ENCODE measurements around the gene PTTG1IP. TPM values are rescaled to one million over a fixed set of nuclear protein-coding genes. Genes with fewer than 3 reads are reported as not detected.

The PTTG1IP gene
- total and polyA plus RNA-seq, 2 of the 13 experiments (the other 11 are each of a cell fraction or from before 2014, with no cell fraction given), result 161 to 700 TPM

- TF ChIP-seq ZNF609 (CRISPR knock-in tag; IDR thresholded peaks at IDR 0.05; ENCODE audit: borderline replicate concordance) (peak; percentile 67), DMAP1 (CRISPR knock-in tag; IDR thresholded peaks at IDR 0.05) (peak; percentile 30; the same call in 1 of the 2 replicates), TEAD2 (CRISPR knock-in tag; IDR thresholded peaks at IDR 0.05) (no peak), HOXA9 (CRISPR knock-in tag; IDR thresholded peaks at IDR 0.05; ENCODE audit: borderline replicate concordance) (no peak), HMG20A (CRISPR knock-in tag; IDR thresholded peaks at IDR 0.05; ENCODE audit: borderline replicate concordance) (peak; percentile 23; the same call in 1 of the 2 replicates), XBP1 (CRISPR knock-in tag; IDR thresholded peaks at IDR 0.05) (no peak), TGIF2 (CRISPR knock-in tag; IDR thresholded peaks at IDR 0.05) (peak; percentile 89; the same call in 1 of the 2 replicates), STAT6 (CRISPR knock-in tag; IDR thresholded peaks at IDR 0.05; ENCODE audit: borderline replicate concordance) (no peak), ARNT2 (CRISPR knock-in tag; IDR thresholded peaks at IDR 0.05; ENCODE audit: low read depth) (0 out of 2 replicates have a peak, but pooled peaks have one; percentile 35), KDM2A (CRISPR knock-in tag; IDR thresholded peaks at IDR 0.05; ENCODE audit: borderline replicate concordance, low read depth) (peak; percentile 51; the same call in 1 of the 2 replicates), ZNF607 (CRISPR knock-in tag; IDR thresholded peaks at IDR 0.05; ENCODE audit: borderline replicate concordance) (0 out of 2 replicates have a peak, but pooled peaks have one; percentile 1), MXD4 (CRISPR knock-in tag; IDR thresholded peaks at IDR 0.05) (no peak), ZNF274 (CRISPR knock-in tag; IDR thresholded peaks at IDR 0.05) (0 out of 2 replicates have a peak, but pooled peaks have one; percentile 11), ZNF30 (CRISPR knock-in tag; IDR thresholded peaks at IDR 0.05) (no peak), ZMYM4 (CRISPR knock-in tag; IDR thresholded peaks at IDR 0.05) (no peak), DDIT3 (CRISPR knock-in tag; IDR thresholded peaks at IDR 0.05) (no peak), CREM (IDR thresholded peaks at IDR 0.05) (peak; percentile 40; the same call in 1 of the 2 replicates), CREM (CRISPR knock-in tag; IDR thresholded peaks at IDR 0.05) (no peak), ZBTB25 (CRISPR knock-in tag; IDR thresholded peaks at IDR 0.05) (0 out of 2 replicates have a peak, but pooled peaks have one; percentile 32), ZKSCAN8 (CRISPR knock-in tag; IDR thresholded peaks at IDR 0.05; ENCODE audit: borderline replicate concordance) (peak; percentile 26; the same call in 1 of the 2 replicates)
These were observed 40.8 kb upstream of the PTTG1IP start (continued) for GRCh38 chr21:44914176-44914874.

All from HepG2 (cell line).